K562 (cell line): ENCODE measurements around the gene PPFIA1. TPM values are rescaled to one million over a fixed set of nuclear protein-coding genes. Genes with fewer than 3 reads are reported as not detected.
A peak's percentile ranks its signal among the peaks of the same experiment; 100 is the strongest.

Experiments used
- BRD4 ChIP-seq: fragments of 200-600 bp; sonication (generic); IDR thresholded peaks from 2 replicates; pipeline ENCODE4 v1.6.1; 2017; ENCODE audit warnings: inconsistent platforms
- CHD1 ChIP-seq: fragments of 200-600 bp; sonication (generic); IDR thresholded peaks from one replicate; pipeline ENCODE4 v1.6.1; 2012; ENCODE audit warnings: mild to moderate bottlenecking, moderate library complexity, low read length, inconsistent platforms
- CHD7 ChIP-seq: fragments of 200-600 bp; sonication (generic); IDR thresholded peaks from one replicate; pipeline ENCODE4 v1.6.1; 2012; ENCODE audit warnings: mild to moderate bottlenecking, low read depth, low read length, inconsistent platforms
- EHMT2 ChIP-seq: fragments of 450-650 bp; IDR thresholded peaks from 2 replicates; pipeline ENCODE4 v1.6.1; 2018; ENCODE audit warnings: antibody characterized with exemption
- ETS1 ChIP-seq: conservative IDR thresholded peaks from 2 replicates; pipeline ENCODE4 v1.6.1; 2011; ENCODE audit warnings: low read depth, mild to moderate bottlenecking, low read length; ENCODE audit not compliant: control insufficient read depth
- FOSL1 ChIP-seq: fragments of 200-800 bp; sonication (Bioruptor generic); conservative IDR thresholded peaks from 2 replicates; pipeline ENCODE4 v1.6.1; 2016; ENCODE audit warnings: missing genetic modification characterization, missing compliant biosample characterization
- GATAD2A ChIP-seq: fragments of 450-650 bp; IDR thresholded peaks from 2 replicates; pipeline ENCODE4 v1.6.1; 2017
- JUNB ChIP-seq: fragments of 450-650 bp; formaldehyde crosslinking; conservative IDR thresholded peaks from 2 replicates; pipeline ENCODE4 v1.4.0; 2020; ENCODE audit warnings: mild to moderate bottlenecking
- MECOM ChIP-seq: fragments of 250-450 bp; sonication (Bioruptor Pico); IDR thresholded peaks from 2 replicates; pipeline ENCODE4 v1.8.0; 2022; ENCODE audit warnings: inconsistent platforms
- SLC30A9 ChIP-seq: fragments of 250-450 bp; sonication (Bioruptor Pico); IDR thresholded peaks from 2 replicates; pipeline ENCODE4 v1.8.0; 2022; ENCODE audit warnings: mild to moderate bottlenecking, moderate library complexity
- TAF1 ChIP-seq: IDR thresholded peaks from 2 replicates; pipeline ENCODE4 v1.6.1; 2011; ENCODE audit warnings: mild to moderate bottlenecking, low read length, moderate library complexity; ENCODE audit not compliant: insufficient read depth, control insufficient read depth, severe bottlenecking; ENCODE audit errors: extremely low read depth
- XRCC3 ChIP-seq: fragments of 450-650 bp; IDR thresholded peaks from 2 replicates; pipeline ENCODE4 v1.6.1; 2017; ENCODE audit warnings: mild to moderate bottlenecking, moderate library complexity
- ZMIZ1 ChIP-seq, 2 experiments: fragments of 150-350 bp in 1 of 2; IDR thresholded peaks; 2 replicates each; pipeline ENCODE4 v1.6.1; 2012 to 2016; ENCODE audit warnings: low read depth in 2 of 2, low read length in 2 of 2, mild to moderate bottlenecking in 1 of 2, moderate library complexity in 1 of 2
- polyA plus RNA-seq, 8 experiments: library from polyadenylated mRNA; depleted of rRNA in 4 of 8; stranded (reverse) in 5 of 8; unstranded in 3 of 8; fragments of >200 nt; fragmentation: Nextera tagmentation in 2 of 8; fragmentation: Illumina TruSeq in 1 of 8; extraction: Ambion mirVana in 2 of 8; extraction: Trizol in 1 of 8; gene quantifications; 2 replicates each; pipeline versions ENCODE4 v1.2.1 to v1.2.3, GENCODE V29; 2011 to 2014; ENCODE audit warnings: inconsistent platforms in 1 of 8, missing spikeins in 1 of 8
- total RNA-seq, 7 experiments: library from RNA; depleted of rRNA in 6 of 7; stranded (reverse); fragments of >200 nt in 6 of 7; fragmentation: Illumina TruSeq in 2 of 7; extraction: Trizol in 2 of 7; gene quantifications; 2 replicates each; pipeline versions ENCODE4 v1.2.1 to v1.2.3, GENCODE V29; 2011 to 2021; ENCODE audit warnings: low replicate concordance in 1 of 7

The PPFIA1 gene
- total and polyA plus RNA-seq, 9 of the 15 experiments (the other 6 are each of a cell fraction or from before 2014, with no cell fraction given) = 9.9 to 41.5 (median 28.5) TPM

GRCh38 chr11:70233511-70233934 is 37.0 kb upstream of the PPFIA1 start (continued):
- TF ChIP-seq CHD7 (no peak), BRD4 (no peak), ZMIZ1 (IDR thresholded peaks at IDR 0.05; ENCODE audit: low read depth in 2 of 2, low read length in 2 of 2) (no peak), SLC30A9 (CRISPR knock-in tag) (no peak), ETS1 (no peak), TAF1 (no peak), MECOM (CRISPR knock-in tag) (no peak), CHD1 (no peak), XRCC3 (no peak), GATAD2A (no peak), JUNB (0 out of 2 replicates have a peak, but pooled peaks have one; percentile 13), FOSL1 (tag) (peak; percentile 98), EHMT2 (0 out of 2 replicates have a peak, but pooled peaks have one; percentile 17)
